NT2/D1 (cell line): ENCODE measurements around the gene ANO5.

ENCODE experiments used
- DNase-seq: peaks from one replicate; pipeline ENCODE4 v3.0.0-alpha.2; 2011; ENCODE audit warnings: low read depth, low spot score
- H3K27me3 ChIP-seq: 2 replicates; pipeline ENCODE4 v1.6.0; 2011; ENCODE audit warnings: mild to moderate bottlenecking; ENCODE audit not compliant: insufficient read length, insufficient read depth
- H3K36me3 ChIP-seq: 2 replicates; pipeline ENCODE4 v1.6.1; 2011; ENCODE audit warnings: mild to moderate bottlenecking, low read length, mixed read lengths; ENCODE audit not compliant: insufficient read depth, insufficient read length
- H3K4me1 ChIP-seq: 2 replicates; pipeline ENCODE4 v1.5.1; 2011; ENCODE audit not compliant: insufficient read depth, insufficient read length
- H3K4me3 ChIP-seq: 2 replicates; pipeline ENCODE4 v1.5.1; 2011; ENCODE audit warnings: low read depth; ENCODE audit not compliant: insufficient read length
- H3K9ac ChIP-seq: 2 replicates; pipeline ENCODE4 v1.6.0; 2011; ENCODE audit warnings: low read depth; ENCODE audit not compliant: insufficient read length
- H3K9me3 ChIP-seq: 2 replicates; pipeline ENCODE4 v1.5.1; 2011; ENCODE audit warnings: mild to moderate bottlenecking, low read length; ENCODE audit not compliant: insufficient read depth
- SUZ12 ChIP-seq: IDR thresholded peaks from 2 replicates; pipeline ENCODE4 v1.6.1; 2011; ENCODE audit not compliant: insufficient read length, insufficient read depth; ENCODE audit errors: extremely low read depth
- YY1 ChIP-seq: IDR thresholded peaks from 2 replicates; pipeline ENCODE4 v1.6.1; 2011; ENCODE audit not compliant: insufficient read length, insufficient read depth
- ZNF274 ChIP-seq: IDR thresholded peaks from 2 replicates; pipeline ENCODE4 v1.6.1; 2011; ENCODE audit warnings: mild to moderate bottlenecking, low read depth, low read length

The ANO5 gene

GRCh38 chr11:22203281-22203680 is 10.4 kb downstream of the ANO5 start:
- no peaks in the 10 kb centered on the region for H3K4me1 ChIP-seq
- H3K4me3 ChIP-seq: no peak overlapping the region
- no peaks in the 10 kb centered on the region for H3K36me3 ChIP-seq
- no peak for DNase-seq
- H3K27me3 ChIP-seq: no peaks in the 10 kb centered on the region
- H3K9ac ChIP-seq: no peak overlapping the region
- TF ChIP-seq SUZ12 (no peak), ZNF274 (no peak), YY1 (no peak)
- no peaks in the 10 kb centered on the region for H3K9me3 ChIP-seq

GRCh38 chr11:22207162-22207561 is 14.3 kb downstream of the ANO5 start:
- Histone ChIP-seq H3K9ac (no peak overlapping the region), H3K36me3 (no peaks in the 10 kb centered on the region), H3K9me3 (no peaks in the 10 kb centered on the region), H3K4me1 (no peaks in the 10 kb centered on the region), H3K4me3 (no peak overlapping the region), H3K27me3 (no peaks in the 10 kb centered on the region)
- no peak for TF ChIP-seq YY1
- DNase-seq: no peak

- Histone ChIP-seq H3K4me3 (no peak overlapping the region), H3K36me3 (no peaks in the 10 kb centered on the region), H3K9ac (no peak overlapping the region), H3K4me1 (no peaks in the 10 kb centered on the region), H3K27me3 (no peaks in the 10 kb centered on the region), H3K9me3 (no peaks in the 10 kb centered on the region)
- TF ChIP-seq YY1: no peak
- TF ChIP-seq ZNF274: no peak
- TF ChIP-seq SUZ12: no peak
- DNase-seq: no peak
Observed at GRCh38 chr11:22208151-22208858, 15.4 kb downstream of the ANO5 start.

- Histone ChIP-seq H3K4me3 (no peak overlapping the region), H3K36me3 (no peaks in the 10 kb centered on the region), H3K9me3 (no peaks in the 10 kb centered on the region), H3K9ac (no peak overlapping the region), H3K4me1 (no peaks in the 10 kb centered on the region), H3K27me3 (no peaks in the 10 kb centered on the region)
- DNase-seq: no peak
- TF ChIP-seq SUZ12: no peak
- TF ChIP-seq ZNF274: no peak
- no peak for TF ChIP-seq YY1
Observed at GRCh38 chr11:22216940-22217339, 24.1 kb downstream of the ANO5 start.

- H3K4me3 ChIP-seq: no peak overlapping the region
Observed at GRCh38 chr11:22221143-22221542, 28.3 kb downstream of the ANO5 start.

GRCh38 chr11:22225190-22225589 is 32.3 kb downstream of the ANO5 start:
- H3K27me3 ChIP-seq: no peaks in the 10 kb centered on the region
- no peaks in the 10 kb centered on the region for H3K4me1 ChIP-seq

More at GRCh38 chr11:22221143-22221542, 28.3 kb downstream of the ANO5 start:
- Histone ChIP-seq H3K4me1 (no peaks in the 10 kb centered on the region), H3K9me3 (no peaks in the 10 kb centered on the region), H3K27me3 (no peaks in the 10 kb centered on the region), H3K9ac (no peak overlapping the region), H3K36me3 (no peaks in the 10 kb centered on the region)
- DNase-seq: no peak
- no peak for TF ChIP-seq YY1
- TF ChIP-seq SUZ12: no peak
- no peak for TF ChIP-seq ZNF274

GRCh38 chr11:22234743-22235142 is 41.9 kb downstream of the ANO5 start:
- Histone ChIP-seq H3K36me3 (no peaks in the 10 kb centered on the region), H3K4me3 (no peak overlapping the region), H3K9me3 (no peaks in the 10 kb centered on the region), H3K27me3 (no peaks in the 10 kb centered on the region), H3K9ac (no peak overlapping the region), H3K4me1 (no peaks in the 10 kb centered on the region)
- TF ChIP-seq YY1 (no peak), SUZ12 (no peak), ZNF274 (no peak)
- DNase-seq: peak; percentile 54

More at GRCh38 chr11:22225190-22225589, 32.3 kb downstream of the ANO5 start:
- no peak for DNase-seq
- no peaks in the 10 kb centered on the region for H3K36me3 ChIP-seq
- no peak overlapping the region for H3K9ac ChIP-seq
- no peak for TF ChIP-seq YY1
- TF ChIP-seq SUZ12: no peak
- no peak for TF ChIP-seq ZNF274
- H3K4me3 ChIP-seq: no peak overlapping the region
- H3K9me3 ChIP-seq: no peaks in the 10 kb centered on the region
